Nephron (organoid): Measurements from ENCODE around the gene INSC.
A peak's percentile ranks its signal among the peaks of the same experiment; 100 is the strongest.

ENCODE experiments used
- H3K27ac Mint-ChIP-seq, 3 experiments: 2 replicates each; pipeline ENCODE4 v1.8.0; 2020; ENCODE audit warnings: mixed read lengths in 3 of 3, mild to moderate bottlenecking in 2 of 3, moderate library complexity in 1 of 3
- H3K27me3 Mint-ChIP-seq: 2 replicates; pipeline ENCODE4 v1.8.0; 2021; ENCODE audit warnings: low read depth, mild to moderate bottlenecking, moderate library complexity, mixed read lengths
- H3K36me3 Mint-ChIP-seq: 2 replicates; pipeline ENCODE4 v1.8.0; 2020; ENCODE audit warnings: low read depth, mixed read lengths
- H3K4me1 Mint-ChIP-seq: 2 replicates; pipeline ENCODE4 v1.8.0; 2020; ENCODE audit warnings: mixed read lengths
- H3K4me3 Mint-ChIP-seq, 3 experiments: 2 replicates each; pipeline ENCODE4 v1.8.0; 2020; ENCODE audit warnings: mild to moderate bottlenecking in 3 of 3, mixed read lengths in 3 of 3, moderate library complexity in 2 of 3
- H3K9me3 Mint-ChIP-seq: 2 replicates; pipeline ENCODE4 v1.8.0; 2020; ENCODE audit warnings: mixed read lengths
- TF ChIP-seq, protein P1 (sequence below), 3 experiments: fragments of 200-600 bp; sonication (generic); IDR thresholded peaks; one replicate each; pipeline ENCODE4 v1.5.0; 2021; ENCODE audit warnings: antibody characterized with exemption in 3 of 3; ENCODE audit not compliant: unreplicated experiment in 3 of 3

The INSC gene

DNA sequence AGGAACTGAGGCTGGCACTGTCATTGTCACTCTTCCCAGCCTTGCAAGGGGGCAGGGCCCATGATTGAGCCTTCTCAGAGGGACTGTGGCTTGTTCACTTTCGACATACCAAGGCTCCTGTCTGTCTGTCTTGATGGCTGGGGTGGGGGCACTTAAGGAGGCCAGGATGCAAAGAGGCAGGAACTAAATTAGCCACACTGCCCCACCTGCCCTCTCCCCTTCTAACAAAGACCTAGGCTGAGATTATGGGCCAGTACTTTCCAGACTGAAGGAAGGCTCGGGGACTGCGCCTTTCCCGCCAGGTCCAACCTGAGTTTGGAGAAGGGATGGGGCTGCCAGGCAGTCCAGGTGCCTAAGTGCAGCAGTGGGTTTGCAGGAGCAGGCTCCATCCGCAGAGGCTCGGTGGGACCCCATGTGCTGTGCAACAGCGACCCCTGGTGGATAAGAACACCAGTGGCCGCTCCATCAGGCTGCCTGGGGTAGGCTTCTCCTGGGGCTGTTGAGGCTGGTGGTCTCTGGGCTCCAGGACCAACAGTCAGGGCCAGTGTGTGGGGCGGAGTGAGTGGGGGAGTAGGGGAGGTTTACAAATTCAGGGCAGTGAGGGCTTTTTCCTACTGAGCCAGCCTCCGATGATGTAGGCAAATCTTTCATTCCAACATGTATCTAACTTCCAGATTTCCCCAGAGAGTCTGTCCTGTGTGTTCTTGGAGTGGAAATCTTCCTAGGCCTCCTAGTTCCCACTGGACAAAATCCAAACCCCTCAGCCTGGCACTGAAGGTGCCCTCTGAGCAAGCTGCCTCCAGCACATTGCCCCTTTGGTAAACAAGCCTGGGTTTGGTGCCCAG lies 93.9 kb downstream of the INSC start:
- no peak overlapping the region for H3K27ac Mint-ChIP-seq
- H3K4me3 Mint-ChIP-seq = no peak overlapping the region
- TF ChIP-seq, protein P1, sequence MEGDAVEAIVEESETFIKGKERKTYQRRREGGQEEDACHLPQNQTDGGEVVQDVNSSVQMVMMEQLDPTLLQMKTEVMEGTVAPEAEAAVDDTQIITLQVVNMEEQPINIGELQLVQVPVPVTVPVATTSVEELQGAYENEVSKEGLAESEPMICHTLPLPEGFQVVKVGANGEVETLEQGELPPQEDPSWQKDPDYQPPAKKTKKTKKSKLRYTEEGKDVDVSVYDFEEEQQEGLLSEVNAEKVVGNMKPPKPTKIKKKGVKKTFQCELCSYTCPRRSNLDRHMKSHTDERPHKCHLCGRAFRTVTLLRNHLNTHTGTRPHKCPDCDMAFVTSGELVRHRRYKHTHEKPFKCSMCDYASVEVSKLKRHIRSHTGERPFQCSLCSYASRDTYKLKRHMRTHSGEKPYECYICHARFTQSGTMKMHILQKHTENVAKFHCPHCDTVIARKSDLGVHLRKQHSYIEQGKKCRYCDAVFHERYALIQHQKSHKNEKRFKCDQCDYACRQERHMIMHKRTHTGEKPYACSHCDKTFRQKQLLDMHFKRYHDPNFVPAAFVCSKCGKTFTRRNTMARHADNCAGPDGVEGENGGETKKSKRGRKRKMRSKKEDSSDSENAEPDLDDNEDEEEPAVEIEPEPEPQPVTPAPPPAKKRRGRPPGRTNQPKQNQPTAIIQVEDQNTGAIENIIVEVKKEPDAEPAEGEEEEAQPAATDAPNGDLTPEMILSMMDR (IDR thresholded peaks at IDR 0.05; ENCODE audit: unreplicated experiment in 3 of 3) = peak; percentile 90 to 94 (median 92)
- no peaks in the 10 kb centered on the region for H3K4me1 Mint-ChIP-seq
- H3K27me3 Mint-ChIP-seq = peaks cover 27% of the 10 kb centered on the region
- H3K36me3 Mint-ChIP-seq = no peaks in the 10 kb centered on the region
- H3K9me3 Mint-ChIP-seq = no peaks in the 10 kb centered on the region

DNA sequence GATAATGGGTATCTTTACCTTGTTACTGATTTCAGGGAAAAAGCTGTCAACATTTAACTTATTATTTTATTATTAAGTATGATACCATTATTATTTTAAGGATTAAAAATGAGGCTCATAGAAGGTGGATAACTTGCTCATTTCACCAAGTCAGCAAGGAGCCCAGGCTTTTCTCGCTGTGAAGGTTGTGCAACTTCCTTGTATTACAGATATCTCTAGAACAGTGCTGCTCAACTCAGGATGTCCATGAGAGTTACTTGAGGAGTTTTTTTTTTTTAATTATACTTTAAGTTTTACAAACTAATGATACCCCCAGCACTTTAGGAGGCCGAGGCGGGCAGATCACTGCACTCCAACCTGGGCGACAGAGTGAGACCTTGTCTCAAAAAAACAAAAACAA lies 98.2 kb downstream of the INSC start:
- H3K4me3 Mint-ChIP-seq = no peak overlapping the region
- TF ChIP-seq, protein P1 (IDR thresholded peaks at IDR 0.05; ENCODE audit: unreplicated experiment in 3 of 3) = no peak
- H3K9me3 Mint-ChIP-seq = no peaks in the 10 kb centered on the region
- no peaks in the 10 kb centered on the region for H3K4me1 Mint-ChIP-seq
- H3K36me3 Mint-ChIP-seq = no peaks in the 10 kb centered on the region
- H3K27me3 Mint-ChIP-seq = peaks cover 18% of the 10 kb centered on the region
- no peak overlapping the region for H3K27ac Mint-ChIP-seq

GRCh38 chr11:15213471-15214231 lies 98.9 kb downstream of the INSC start:
- TF ChIP-seq, protein P1 (IDR thresholded peaks at IDR 0.05; ENCODE audit: unreplicated experiment in 3 of 3) = no peak
- Mint-ChIP-seq H3K27me3 (peaks cover 14% of the 10 kb centered on the region), H3K9me3 (no peaks in the 10 kb centered on the region), H3K4me3 (no peak overlapping the region), H3K4me1 (no peaks in the 10 kb centered on the region), H3K27ac (peak overlapping the region in 1 of 3 experiments; percentile 21), H3K36me3 (no peaks in the 10 kb centered on the region)

- Mint-ChIP-seq H3K27me3 (peaks cover 6% of the 10 kb centered on the region), H3K9me3 (no peaks in the 10 kb centered on the region), H3K36me3 (no peaks in the 10 kb centered on the region), H3K4me1 (no peaks in the 10 kb centered on the region), H3K4me3 (no peak overlapping the region), H3K27ac (no peak overlapping the region)
- TF ChIP-seq, protein P1 (IDR thresholded peaks at IDR 0.05; ENCODE audit: unreplicated experiment in 3 of 3) = no peak
Observed at GRCh38 chr11:15215005-15215404, 100.3 kb downstream of the INSC start.

GRCh38 chr11:15216678-15217077 lies 102.0 kb downstream of the INSC start:
- no peak overlapping the region for H3K27ac Mint-ChIP-seq
- no peaks in the 10 kb centered on the region for H3K9me3 Mint-ChIP-seq
- H3K27me3 Mint-ChIP-seq = no peaks in the 10 kb centered on the region
- no peaks in the 10 kb centered on the region for H3K4me1 Mint-ChIP-seq
- no peak overlapping the region for H3K4me3 Mint-ChIP-seq
- TF ChIP-seq, protein P1 (IDR thresholded peaks at IDR 0.05; ENCODE audit: unreplicated experiment in 3 of 3) = no peak
- no peaks in the 10 kb centered on the region for H3K36me3 Mint-ChIP-seq
